ENCODE measurements around the gene FADS2.
A peak's percentile ranks its signal among the peaks of the same experiment; 100 is the strongest.

GRCh38 chr11:61797263-61797944 lies 30.7 kb upstream of the FADS2 start:
- TF ChIP-seq CTCF (IDR thresholded peaks at IDR 0.05) (peak in 5 of 6 experiments; percentile 57 to 96 (median 85)), POLR2A (IDR thresholded peaks at IDR 0.05) (no peak)
